Coronary artery (tissue), 2 donors: ENCODE measurements around the gene GMIP.
"Not testable (repeated sequence)": the region's sequence is repeated elsewhere in the genome, so short reads cannot be mapped to it uniquely, and the experiment has no call there.

Experiments used
- DNase-seq: peaks from one replicate; pipeline ENCODE4 v3.0.0-alpha.2; 2017; ENCODE audit warnings: low spot score
- H3K27ac ChIP-seq, 2 donors: fragments of 200-600 bp; sonication (generic); one replicate each; pipeline ENCODE4 v1.5.1; 2016 to 2019
- H3K4me3 ChIP-seq: fragments of 200-600 bp; sonication (generic); 2 replicates; pipeline ENCODE4 v1.5.1; 2016; ENCODE audit warnings: mild to moderate bottlenecking, moderate library complexity
- CTCF ChIP-seq: fragments of 200-600 bp; sonication (generic); IDR thresholded peaks from one replicate; pipeline ENCODE4 v1.5.1; 2019; ENCODE audit warnings: antibody characterized with exemption

The GMIP gene

DNA sequence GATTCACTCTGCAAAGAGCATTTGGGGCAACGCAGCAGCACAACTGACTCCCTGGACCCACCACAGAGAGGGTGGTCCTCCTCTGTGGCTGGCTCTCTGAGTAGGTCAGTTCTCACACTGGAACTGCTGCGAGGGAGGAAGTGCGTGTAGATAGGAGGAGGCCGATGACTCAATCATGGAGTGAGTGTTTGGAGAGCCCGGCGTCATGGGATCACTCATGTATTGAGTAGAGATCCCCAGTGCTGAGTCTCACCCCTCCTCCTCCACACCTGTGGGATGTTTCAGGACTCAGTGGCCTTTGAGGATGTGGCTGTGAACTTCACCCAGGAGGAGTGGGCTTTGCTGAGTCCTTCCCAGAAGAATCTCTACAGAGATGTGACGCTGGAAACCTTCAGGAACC, 34.1 kb upstream of the GMIP start:
- Histone ChIP-seq H3K4me3 (no peak overlapping the region), H3K27ac (no peak overlapping the region)
- TF ChIP-seq CTCF = no peak
- DNase-seq = no peak

GRCh38 chr19:19674315-19674714, 30.9 kb upstream of the GMIP start:
- DNase-seq = no peak
- TF ChIP-seq CTCF = no peak
- Histone ChIP-seq H3K27ac (no peak overlapping the region), H3K4me3 (no peak overlapping the region)

GRCh38 chr19:19672816-19673215, 29.4 kb upstream of the GMIP start:
- TF ChIP-seq CTCF = no peak
- Histone ChIP-seq H3K4me3 (no peak overlapping the region), H3K27ac (no peak overlapping the region)
- DNase-seq = no peak

GRCh38 chr19:19670070-19670551, 26.7 kb upstream of the GMIP start:
- DNase-seq = no peak
- TF ChIP-seq CTCF = no peak
- Histone ChIP-seq H3K27ac (no peak overlapping the region), H3K4me3 (peak overlapping the region; percentile 89)

DNA sequence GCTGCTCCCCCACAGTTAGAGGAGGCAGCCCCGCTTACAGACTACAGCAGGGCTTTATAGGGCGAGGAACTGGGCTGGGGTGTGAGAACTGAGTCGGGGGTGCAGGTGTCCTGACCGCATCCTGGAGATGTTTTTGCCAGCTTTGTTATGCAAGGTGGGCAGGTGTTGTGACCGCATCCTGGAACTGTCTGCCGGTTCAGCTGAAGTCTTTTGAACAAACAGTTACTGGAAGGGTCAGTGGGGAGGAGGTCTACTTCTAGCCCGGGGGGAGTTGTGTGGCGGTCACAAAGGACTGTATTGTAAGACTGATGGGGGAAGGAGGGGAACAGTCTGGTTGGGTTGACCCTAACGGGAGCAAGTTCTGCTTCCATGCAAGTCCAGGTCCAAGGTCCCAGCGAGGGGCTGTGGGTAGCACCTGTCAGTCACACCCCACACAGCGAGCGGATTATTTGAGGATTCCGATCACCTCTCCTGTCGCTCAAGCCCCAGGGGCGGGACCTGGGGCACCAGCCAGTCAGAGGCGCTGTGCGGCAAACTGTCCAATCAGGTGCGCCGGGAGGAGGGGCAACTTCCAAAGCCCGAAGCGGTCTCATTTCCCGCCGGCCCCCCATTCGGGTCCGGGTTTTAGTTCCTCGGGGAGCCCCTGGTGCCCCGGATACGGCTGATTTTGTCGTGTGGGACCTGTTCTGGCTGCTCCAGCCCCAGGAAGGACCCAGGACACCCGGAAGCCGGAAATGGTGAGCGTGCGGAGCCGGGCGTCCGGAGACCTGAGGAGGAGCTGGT, 25.0 kb upstream of the GMIP start, which contains the start of gene ZNF101:
ZNF101 (plus strand) TSS at position 610 of the 783 bp plus-strand sequence; CDS start at position 735, 125 bp downstream.
- Histone ChIP-seq H3K27ac (peak within 1 kb of the TSS; percentile 65 to 85), H3K4me3 (peak within 1 kb of the TSS; percentile 89)
- DNase-seq = peak; percentile 96
- TF ChIP-seq CTCF = no peak

- H3K4me3 ChIP-seq, H3K27ac ChIP-seq, DNase-seq: not testable (repeated sequence)
These were observed 22.0 kb upstream of the GMIP start for GRCh38 chr19:19665420-19665948.

GRCh38 chr19:19663256-19664120, 20.0 kb upstream of the GMIP start, which contains the start of gene ATP13A1:
ATP13A1 (minus strand) TSS chr19:19663676; CDS start chr19:19663666, 10 bp downstream.
- Histone ChIP-seq H3K27ac (peak within 1 kb of the TSS; percentile 80 to 93), H3K4me3 (peak within 1 kb of the TSS; percentile 98)
- DNase-seq = peak; percentile 98
- no peak for TF ChIP-seq CTCF
